Large intestine (tissue), 3 donors: Measurements from ENCODE around the gene PNPO. TPM values are rescaled to one million over a fixed set of nuclear protein-coding genes. Genes with fewer than 3 reads are reported as not detected.
"Not testable (repeated sequence)": the region's sequence is repeated elsewhere in the genome, so short reads cannot be mapped to it uniquely, and the experiment has no call there.

Source experiments
- DNase-seq, 2 donors: peaks; one replicate each; pipeline versions ENCODE4 v3.0.0 to v3.0.0-alpha.2; 2013
- H3K27ac ChIP-seq: one replicate; pipeline ENCODE4 v1.5.1; 2013; ENCODE audit warnings: low read length
- H3K27me3 ChIP-seq: 2 replicates; pipeline ENCODE4 v1.6.1; 2013; ENCODE audit warnings: low read length; ENCODE audit not compliant: control insufficient read depth, insufficient read depth
- H3K36me3 ChIP-seq: 2 replicates; pipeline ENCODE4 v1.6.1; 2013; ENCODE audit warnings: low read length; ENCODE audit not compliant: control insufficient read depth, insufficient read depth
- H3K4me1 ChIP-seq: one replicate; pipeline ENCODE4 v1.6.1; 2013; ENCODE audit warnings: low read length; ENCODE audit not compliant: control insufficient read depth, insufficient read depth
- H3K4me3 ChIP-seq: one replicate; pipeline ENCODE4 v1.5.1; 2013; ENCODE audit warnings: low read length
- H3K9me3 ChIP-seq: one replicate; pipeline ENCODE4 v1.6.1; 2013; ENCODE audit warnings: mild to moderate bottlenecking, low read depth, low read length, moderate library complexity; ENCODE audit not compliant: control insufficient read depth
- WGBS: methylation state at CpG from one replicate; pipeline ENCODE4 v1.1.5; 2013; ENCODE audit warnings: low lambda C conversion rate; ENCODE audit not compliant: insufficient coverage; 5-methylcytosine and 5-hydroxymethylcytosine counted together
- polyA plus RNA-seq: library from polyadenylated mRNA; unstranded; fragments of 120-200 nt; gene quantifications from one replicate; pipeline ENCODE4 v1.2.1, GENCODE V29; 2013

The PNPO gene
- polyA plus RNA-seq, 1 donor: 38.7 TPM

- DNase-seq: no peak
- WGBS: no CpG with 5 or more reads among the region's 2 CpGs
- Histone ChIP-seq H3K4me3 (no peak overlapping the region), H3K27me3 (no peaks in the 10 kb centered on the region), H3K36me3 (peaks cover 33% of the 10 kb centered on the region), H3K4me1 (no peaks in the 10 kb centered on the region), H3K9me3 (no peaks in the 10 kb centered on the region), H3K27ac (no peak overlapping the region)
Measured at GRCh38 chr17:47918006-47918405, 23.4 kb upstream of the PNPO start.

- Histone ChIP-seq H3K27me3 (no peaks in the 10 kb centered on the region), H3K27ac (no peak overlapping the region), H3K36me3 (peaks cover 40% of the 10 kb centered on the region), H3K9me3 (no peaks in the 10 kb centered on the region), H3K4me3 (no peak overlapping the region), H3K4me1 (no peaks in the 10 kb centered on the region)
- WGBS: 100% methylated on average over 1 of the region's 2 CpGs
- no peak for DNase-seq
Measured at GRCh38 chr17:47918991-47919390, 22.4 kb upstream of the PNPO start.

GRCh38 chr17:47919889-47920288 lies 21.5 kb upstream of the PNPO start:
- H3K4me3 ChIP-seq, H3K27ac ChIP-seq, H3K4me1 ChIP-seq, H3K9me3 ChIP-seq, DNase-seq, H3K27me3 ChIP-seq: not testable (repeated sequence)
- 93% methylated on average over 4 of the region's 14 CpGs for WGBS
- H3K36me3 ChIP-seq: peaks cover 45% of the 10 kb centered on the region

GRCh38 chr17:47924785-47925677 lies 16.3 kb upstream of the PNPO start:
- Histone ChIP-seq H3K4me1 (no peaks in the 10 kb centered on the region), H3K27ac (no peak overlapping the region), H3K4me3 (no peak overlapping the region), H3K27me3 (no peaks in the 10 kb centered on the region), H3K36me3 (peaks cover 53% of the 10 kb centered on the region), H3K9me3 (no peaks in the 10 kb centered on the region)
- no peak for DNase-seq
- WGBS: 100% methylated on average over 1 of the region's 23 CpGs

- H3K36me3 ChIP-seq: peaks cover 56% of the 10 kb centered on the region
- H3K27me3 ChIP-seq: no peaks in the 10 kb centered on the region
- no peaks in the 10 kb centered on the region for H3K4me1 ChIP-seq
- DNase-seq: no peak
- H3K9me3 ChIP-seq: no peaks in the 10 kb centered on the region
- no peak overlapping the region for H3K4me3 ChIP-seq
- WGBS: no CpG with 5 or more reads among the region's 3 CpGs
- H3K27ac ChIP-seq: no peak overlapping the region
Measured at GRCh38 chr17:47925678-47925988, 15.7 kb upstream of the PNPO start.

- Histone ChIP-seq H3K4me1 (no peaks in the 10 kb centered on the region), H3K27ac (no peak overlapping the region), H3K27me3 (no peaks in the 10 kb centered on the region), H3K4me3 (no peak overlapping the region), H3K9me3 (no peaks in the 10 kb centered on the region), H3K36me3 (peaks cover 55% of the 10 kb centered on the region)
- no CpG with 5 or more reads among the region's 20 CpGs for WGBS
- no peak for DNase-seq
Measured at GRCh38 chr17:47927821-47928400, 13.5 kb upstream of the PNPO start.

GRCh38 chr17:47928415-47928814 lies 13.0 kb upstream of the PNPO start:
- no peak for DNase-seq
- H3K27me3 ChIP-seq: no peaks in the 10 kb centered on the region
- H3K9me3 ChIP-seq: no peaks in the 10 kb centered on the region
- H3K36me3 ChIP-seq: peaks cover 50% of the 10 kb centered on the region
- no peaks in the 10 kb centered on the region for H3K4me1 ChIP-seq
- no peak overlapping the region for H3K4me3 ChIP-seq
- H3K27ac ChIP-seq: no peak overlapping the region
- WGBS: 100% methylated on average over 1 of the region's 2 CpGs

GRCh38 chr17:47929218-47930000 lies 12.0 kb upstream of the PNPO start:
- Histone ChIP-seq H3K27ac (no peak overlapping the region), H3K36me3 (peaks cover 43% of the 10 kb centered on the region), H3K27me3 (no peaks in the 10 kb centered on the region), H3K4me1 (no peaks in the 10 kb centered on the region), H3K9me3 (no peaks in the 10 kb centered on the region), H3K4me3 (no peak overlapping the region)
- DNase-seq: peak in 1 of 2 donors; percentile 33
- no CpG with 5 or more reads among the region's 10 CpGs for WGBS

GRCh38 chr17:47931848-47932247 lies 9.5 kb upstream of the PNPO start:
- no peak overlapping the region for H3K27ac ChIP-seq
- no peaks in the 10 kb centered on the region for H3K4me1 ChIP-seq
- 100% methylated on average over 1 of the region's 4 CpGs for WGBS
- H3K36me3 ChIP-seq: peaks cover 24% of the 10 kb centered on the region
- no peak overlapping the region for H3K4me3 ChIP-seq
- H3K27me3 ChIP-seq: no peaks in the 10 kb centered on the region
- DNase-seq: no peak
- no peaks in the 10 kb centered on the region for H3K9me3 ChIP-seq

GRCh38 chr17:47934856-47935255 lies 6.5 kb upstream of the PNPO start:
- DNase-seq: no peak
- Histone ChIP-seq H3K9me3 (no peaks in the 10 kb centered on the region), H3K4me3 (no peak overlapping the region), H3K36me3 (peaks cover 7% of the 10 kb centered on the region), H3K27ac (no peak overlapping the region), H3K27me3 (no peaks in the 10 kb centered on the region), H3K4me1 (no peaks in the 10 kb centered on the region)
- WGBS: no CpG with 5 or more reads among the region's 1 CpG
